A549 (cell line): ENCODE results near the gene NOTCH3. TPM values are rescaled to one million over a fixed set of nuclear protein-coding genes. Genes with fewer than 3 reads are reported as not detected.
A peak's percentile ranks its signal among the peaks of the same experiment; 100 is the strongest.

Source experiments
- ATAC-seq, 2 experiments: fragments of 200-7000 bp in 1 of 2; fragments of >200 bp in 1 of 2; cut with Nextera tagmentation in 1 of 2; cut with Tn5 transposase in 1 of 2; 3 replicates each; pipeline versions ENCODE4 v1.8.0 to v1.9.1; 2018 to 2020; ENCODE audit warnings: mild to moderate bottlenecking in 1 of 2, moderate library complexity in 1 of 2
- CTCF ChIA-PET: fragments of 300-600 bp; sonication (Branson Sonifier 250); formaldehyde crosslinking; extraction: SDS; loops from one replicate; lab custom pipeline; 2021; ENCODE audit warnings: antibody characterized with exemption, inconsistent platforms; lab: Yijun Ruan, JAX
- POLR2A ChIA-PET: fragments of 350-600 bp; formaldehyde crosslinking; extraction: SDS; loops from one replicate; lab custom pipeline; 2021; ENCODE audit warnings: antibody characterized with exemption, inconsistent platforms; lab: Yijun Ruan, JAX
- DNase-seq, 2 experiments: peaks; one replicate each; pipeline versions ENCODE4 v3.0.0 to v3.0.0-alpha.2; 2011 to 2016; ENCODE audit warnings: low read depth in 1 of 2, low spot score in 1 of 2
- FAIRE-seq: peaks from 2 replicates; lab custom pipeline; 2011; peaks lifted over from hg19 to GRCh38; lab: Jason Lieb, UNC
- H3K27ac ChIP-seq, 2 experiments: fragments of >200 bp; sonication (Bioruptor Twin); formaldehyde crosslinking; 3 replicates each; pipeline ENCODE4 v1.5.1; 2016 to 2017
- H3K4me1 ChIP-seq: fragments of >200 bp; sonication (Bioruptor Twin); formaldehyde crosslinking; 3 replicates; pipeline ENCODE4 v1.6.1; 2016
- H3K4me2 ChIP-seq: fragments of >200 bp; sonication (Bioruptor Twin); formaldehyde crosslinking; 3 replicates; pipeline ENCODE4 v1.6.1; 2016
- H3K4me3 ChIP-seq: fragments of >200 bp; sonication (Bioruptor Twin); formaldehyde crosslinking; 3 replicates; pipeline ENCODE4 v1.5.1; 2016
- H3K9me3 ChIP-seq: fragments of >200 bp; sonication (Bioruptor Twin); formaldehyde crosslinking; 3 replicates; pipeline ENCODE4 v1.6.1; 2016
- BCL3 ChIP-seq: fragments of >200 bp; sonication (Bioruptor Twin); formaldehyde crosslinking; IDR thresholded peaks from 3 replicates; pipeline ENCODE4 v1.6.1; 2016
- CEBPB ChIP-seq, 2 experiments: fragments of >200 bp in 1 of 2; sonication (Bioruptor Twin) in 1 of 2; formaldehyde crosslinking in 1 of 2; IDR thresholded peaks; 2 replicates each; pipeline ENCODE4 v1.6.1; 2012 to 2016
- CTCF ChIP-seq: fragments of >200 bp; sonication (Bioruptor Twin); formaldehyde crosslinking; IDR thresholded peaks from 3 replicates; pipeline ENCODE4 v1.5.1; 2016
- EHMT2 ChIP-seq: fragments of 200-600 bp; sonication (generic); IDR thresholded peaks from 2 replicates; pipeline ENCODE4 v1.6.1; 2016; ENCODE audit warnings: antibody characterized with exemption, low read depth, mild to moderate bottlenecking, moderate library complexity
- ELK1 ChIP-seq: fragments of 150-350 bp; IDR thresholded peaks from 2 replicates; pipeline ENCODE4 v1.6.1; 2014; ENCODE audit warnings: low read depth, mild to moderate bottlenecking, low read length
- ESRRA ChIP-seq: fragments of 150-350 bp; IDR thresholded peaks from 2 replicates; pipeline ENCODE4 v1.6.1; 2014; ENCODE audit warnings: mild to moderate bottlenecking, low read length, borderline replicate concordance
- FOXS1 ChIP-seq: fragments of 250-450 bp; sonication (Bioruptor Pico); IDR thresholded peaks from 2 replicates; pipeline ENCODE4 v1.5.0; 2020; ENCODE audit warnings: mild to moderate bottlenecking, moderate library complexity
- HDAC2 ChIP-seq: fragments of 200-600 bp; sonication (generic); IDR thresholded peaks from 2 replicates; pipeline ENCODE4 v1.6.1; 2016
- HOXA7 ChIP-seq: fragments of 250-450 bp; sonication (Bioruptor Pico); IDR thresholded peaks from 2 replicates; pipeline ENCODE4 v1.5.0; 2020; ENCODE audit warnings: mild to moderate bottlenecking, moderate library complexity
- JUN ChIP-seq, 2 experiments: fragments of >200 bp; sonication (Bioruptor Twin); formaldehyde crosslinking; IDR thresholded peaks; 2 replicates in 1 of 2; 3 replicates in 1 of 2; pipeline ENCODE4 v1.6.1; 2016 to 2017
- NFE2L2 ChIP-seq: fragments of 150-350 bp; conservative IDR thresholded peaks from 2 replicates; pipeline ENCODE4 v1.6.1; 2014; ENCODE audit warnings: low read length
- POLR2AphosphoS2 ChIP-seq: conservative IDR thresholded peaks from 2 replicates; pipeline ENCODE4 v1.6.1; 2012; ENCODE audit warnings: low read length, improper control_type of control experiment, inconsistent platforms
- RAD21 ChIP-seq, 2 experiments: fragments of >200 bp in 1 of 2; sonication (Bioruptor Twin) in 1 of 2; formaldehyde crosslinking in 1 of 2; IDR thresholded peaks in 1 of 2; conservative IDR thresholded peaks in 1 of 2; 2 replicates in 1 of 2; 3 replicates in 1 of 2; pipeline ENCODE4 v1.6.1; 2012 to 2018; ENCODE audit warnings: inconsistent platforms in 1 of 2
- RARB ChIP-seq: fragments of 250-450 bp; sonication (Bioruptor Pico); IDR thresholded peaks from 2 replicates; pipeline ENCODE4 v1.8.0; 2021; ENCODE audit warnings: mild to moderate bottlenecking, moderate library complexity
- REST ChIP-seq: fragments of 200-600 bp; sonication (generic); IDR thresholded peaks from 2 replicates; pipeline ENCODE4 v1.6.1; 2016; ENCODE audit warnings: antibody characterized with exemption, mild to moderate bottlenecking, moderate library complexity
- RFX5 ChIP-seq: fragments of 450-650 bp; IDR thresholded peaks from 2 replicates; pipeline ENCODE4 v1.7.1; 2014; ENCODE audit warnings: antibody characterized with exemption, mild to moderate bottlenecking, moderate library complexity
- RNF2 ChIP-seq: fragments of 200-600 bp; sonication (generic); IDR thresholded peaks from 2 replicates; pipeline ENCODE4 v1.6.1; 2016; ENCODE audit warnings: low read depth, mild to moderate bottlenecking, antibody characterized with exemption, moderate library complexity, borderline replicate concordance
- SMC3 ChIP-seq: fragments of >200 bp; sonication (Bioruptor Twin); formaldehyde crosslinking; IDR thresholded peaks from 3 replicates; pipeline ENCODE4 v1.6.1; 2018; ENCODE audit warnings: inconsistent platforms
- USF2 ChIP-seq: fragments of 450-650 bp; IDR thresholded peaks from 2 replicates; pipeline ENCODE4 v1.6.1; 2014; ENCODE audit warnings: antibody characterized with exemption
- ZNF302 ChIP-seq: fragments of 250-450 bp; sonication (Bioruptor Pico); IDR thresholded peaks from 2 replicates; pipeline ENCODE4 v1.9.0; 2021; ENCODE audit warnings: inconsistent platforms, mild to moderate bottlenecking, moderate library complexity
- WGBS: methylation state at CpG from one replicate; pipeline ENCODE4 v1.1.6; 2017; ENCODE audit errors: missing lambda C conversion rate; 5-methylcytosine and 5-hydroxymethylcytosine counted together
- polyA plus RNA-seq, 4 experiments: library from polyadenylated mRNA; depleted of rRNA in 3 of 4; stranded (reverse); fragments of >200 nt; fragmentation: RNase III in 1 of 4; extraction: RNeasy Plus Mini Kit Qiagen cat#74134 plus additional on column Dnase treatment in 1 of 4; gene quantifications; 2 replicates in 3 of 4; 3 replicates in 1 of 4; pipeline ENCODE4 v1.2.3, GENCODE V29; 2011 to 2017

NOTCH3 gene
- polyA plus RNA-seq, 2 of the 4 experiments (the other 2 are of a cell fraction), result 9.5 to 14.7 TPM

- FAIRE-seq, result no peak
- Histone ChIP-seq H3K4me2 (no peak overlapping the region), H3K4me3 (no peak overlapping the region), H3K9me3 (peaks cover 10% of the 10 kb centered on the region), H3K27ac (no peak overlapping the region), H3K4me1 (no peaks in the 10 kb centered on the region)
- DNase-seq, result peak; percentile 55 to 64
- no peak for TF ChIP-seq USF2
- no peak for TF ChIP-seq RFX5
- TF ChIP-seq ELK1, result no peak
- TF ChIP-seq HOXA7 (CRISPR knock-in tag), result no peak
- peak; percentile 54 to 66; a peak in 4 of 5 replicates for TF ChIP-seq RAD21 (conservative IDR thresholded peaks at IDR 0.05 in 1 of 2, IDR thresholded peaks at IDR 0.05 in 1 of 2)
- no peak for TF ChIP-seq CEBPB (IDR thresholded peaks at IDR 0.05)
- no peak for TF ChIP-seq REST
- TF ChIP-seq ZNF302 (CRISPR knock-in tag), result no peak
- TF ChIP-seq RNF2, result no peak
- no peak for TF ChIP-seq HDAC2
- TF ChIP-seq CTCF, result peak; percentile 54
- ChIA-PET CTCF (interaction anchor here (0.8 to 2.4 kb wide), 14 partner anchors 9 to 399 kb away, joined by 3 to 14 read pairs (median 4); no protein-coding TSS in a partner anchor), POLR2A (interaction anchor here (0.5 kb wide), 1 partner anchor 393 kb away, joined by 4 read pairs; no protein-coding TSS in a partner anchor)
- peak; percentile 59 to 91; a peak in 4 of 6 replicates for ATAC-seq
- WGBS, result 55% methylated on average over 12 of the region's 42 CpGs
These were observed 39.5 kb downstream of the NOTCH3 start for GRCh38 chr19:15161028-15161984.

GRCh38 chr19:15159251-15159650 is 41.5 kb downstream of the NOTCH3 start:
- H3K4me2 ChIP-seq, result no peak overlapping the region
- CTCF ChIA-PET, result interaction anchor here (1.0 to 1.4 kb wide), 5 partner anchors 9 to 66 kb away, joined by 3 to 5 read pairs (median 3); no protein-coding TSS in a partner anchor
- H3K27ac ChIP-seq, result no peak overlapping the region
- 14% methylated on average over 3 of the region's 3 CpGs for WGBS
- FAIRE-seq (no peak), ATAC-seq (no peak; a peak in 1 of 6 replicates), DNase-seq (peak in 1 of 2 experiments; percentile 17)
- POLR2A ChIA-PET, result no interaction called here
- no peaks in the 10 kb centered on the region for H3K4me1 ChIP-seq
- no peak overlapping the region for H3K4me3 ChIP-seq
- H3K9me3 ChIP-seq, result 0 out of 3 replicates have a peak, but pooled peaks cover under 1% of the 10 kb centered on the region
- TF ChIP-seq REST (no peak), SMC3 (no peak), RARB (CRISPR knock-in tag) (no peak), RFX5 (no peak), HDAC2 (no peak), JUN (IDR thresholded peaks at IDR 0.05) (no peak), NFE2L2 (no peak), POLR2AphosphoS2 (no peak), FOXS1 (CRISPR knock-in tag) (no peak), ESRRA (no peak), EHMT2 (no peak), RAD21 (conservative IDR thresholded peaks at IDR 0.05 in 1 of 2, IDR thresholded peaks at IDR 0.05 in 1 of 2) (no peak), BCL3 (no peak)
